Astrocyte of the cerebellum (primary cell): ENCODE results near the gene OSBPL5.

ENCODE experiments used
- DNase-seq: peaks from one replicate; pipeline ENCODE4 v3.0.0-alpha.2; 2011; ENCODE audit warnings: low read depth
- H3K4me3 ChIP-seq: 2 replicates; pipeline ENCODE4 v1.5.1; 2011; ENCODE audit warnings: mild to moderate bottlenecking, low read depth, low read length, moderate library complexity
- CTCF ChIP-seq: IDR thresholded peaks from 2 replicates; pipeline ENCODE4 v1.5.1; 2012; ENCODE audit warnings: low read length, low read depth, moderate library complexity, mild to moderate bottlenecking; ENCODE audit errors: missing control alignments
- in situ Hi-C: cut with HindIII; loops from 2 replicates; pipeline ENCODE4 v1.10.0; 2017; ENCODE audit warnings: low sequenced_read_pairs

Gene OSBPL5

GRCh38 chr11:3189196-3189843 is 24.2 kb upstream of the OSBPL5 start:
- H3K4me3 ChIP-seq = no peak overlapping the region
- in situ Hi-C loops = no loop called here
- DNase-seq = no peak
- no peak for TF ChIP-seq CTCF

- DNase-seq = no peak
- in situ Hi-C loops = no loop called here
Measured at GRCh38 chr11:3188496-3189195, 23.5 kb upstream of the OSBPL5 start.

GRCh38 chr11:3186166-3186953 is 21.2 kb upstream of the OSBPL5 start:
- TF ChIP-seq CTCF = no peak
- H3K4me3 ChIP-seq = no peak overlapping the region
- in situ Hi-C loops = no loop called here
- DNase-seq = no peak

More at GRCh38 chr11:3188496-3189195, 23.5 kb upstream of the OSBPL5 start:
- H3K4me3 ChIP-seq = no peak overlapping the region
- no peak for TF ChIP-seq CTCF

GRCh38 chr11:3184732-3185347 is 19.7 kb upstream of the OSBPL5 start:
- no peak for DNase-seq
- in situ Hi-C loops = no loop called here
- H3K4me3 ChIP-seq = no peak overlapping the region
- no peak for TF ChIP-seq CTCF

GRCh38 chr11:3183523-3183922 is 18.4 kb upstream of the OSBPL5 start:
- no peak for TF ChIP-seq CTCF
- no peak for DNase-seq
- in situ Hi-C loops = no loop called here
- H3K4me3 ChIP-seq = no peak overlapping the region

- no peak for TF ChIP-seq CTCF
- no peak for DNase-seq
- in situ Hi-C loops = no loop called here
- H3K4me3 ChIP-seq = no peak overlapping the region
Measured at GRCh38 chr11:3182462-3182852, 17.3 kb upstream of the OSBPL5 start.
